Spleen (tissue), 7 donors: ENCODE measurements around the gene HINT2.

ENCODE experiments used
- POLR2AphosphoS5 ChIP-seq, 3 donors: sonication (generic); formaldehyde crosslinking; IDR thresholded peaks; one replicate each; pipeline ENCODE4 v1.5.1; 2017; ENCODE audit warnings: antibody characterized with exemption in 3 of 3
- TF ChIP-seq, protein P1 (sequence below), 11 experiments: fragments of 200-600 bp in 7 of 11; fragments of 450-650 bp in 4 of 11; sonication (generic) in 4 of 11; IDR thresholded peaks in 8 of 11; conservative IDR thresholded peaks in 3 of 11; 1 replicate in 7 of 11; 2 replicates in 4 of 11; pipeline versions ENCODE4 v1.4.0 to v1.8.0; 2016 to 2021; ENCODE audit warnings: antibody characterized with exemption in 11 of 11, inconsistent platforms in 4 of 11, mild to moderate bottlenecking in 1 of 11
- donor health status: DM: no; HTN: no; CAD: no; lungs with moderate emphysema.
- donor health status: DM: no; HTN: no; CAD: no.
- donor health status: DM: no; HTN: no; CAD: no.

GRCh38 chr9:35793461-35793860, 21.4 kb downstream of the HINT2 start:
- TF ChIP-seq, protein P1, sequence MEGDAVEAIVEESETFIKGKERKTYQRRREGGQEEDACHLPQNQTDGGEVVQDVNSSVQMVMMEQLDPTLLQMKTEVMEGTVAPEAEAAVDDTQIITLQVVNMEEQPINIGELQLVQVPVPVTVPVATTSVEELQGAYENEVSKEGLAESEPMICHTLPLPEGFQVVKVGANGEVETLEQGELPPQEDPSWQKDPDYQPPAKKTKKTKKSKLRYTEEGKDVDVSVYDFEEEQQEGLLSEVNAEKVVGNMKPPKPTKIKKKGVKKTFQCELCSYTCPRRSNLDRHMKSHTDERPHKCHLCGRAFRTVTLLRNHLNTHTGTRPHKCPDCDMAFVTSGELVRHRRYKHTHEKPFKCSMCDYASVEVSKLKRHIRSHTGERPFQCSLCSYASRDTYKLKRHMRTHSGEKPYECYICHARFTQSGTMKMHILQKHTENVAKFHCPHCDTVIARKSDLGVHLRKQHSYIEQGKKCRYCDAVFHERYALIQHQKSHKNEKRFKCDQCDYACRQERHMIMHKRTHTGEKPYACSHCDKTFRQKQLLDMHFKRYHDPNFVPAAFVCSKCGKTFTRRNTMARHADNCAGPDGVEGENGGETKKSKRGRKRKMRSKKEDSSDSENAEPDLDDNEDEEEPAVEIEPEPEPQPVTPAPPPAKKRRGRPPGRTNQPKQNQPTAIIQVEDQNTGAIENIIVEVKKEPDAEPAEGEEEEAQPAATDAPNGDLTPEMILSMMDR (IDR thresholded peaks at IDR 0.05 in 8 of 11, conservative IDR thresholded peaks at IDR 0.05 in 3 of 11), result no peak
- TF ChIP-seq POLR2AphosphoS5 (IDR thresholded peaks at IDR 0.05), result no peak
